Loucy (cell line): ENCODE measurements around the gene SRRM1.

Experiments used
- CTCF ChIP-seq: fragments of 200-600 bp; sonication (generic); conservative IDR thresholded peaks from 2 replicates; pipeline ENCODE4 v1.5.1; 2014; ENCODE audit warnings: mild to moderate bottlenecking, antibody characterized with exemption, low read length
- EZH2phosphoT487 ChIP-seq: fragments of 200-600 bp; IDR thresholded peaks from 2 replicates; pipeline ENCODE4 v1.6.1; 2018; ENCODE audit warnings: antibody characterized with exemption, mild to moderate bottlenecking, moderate library complexity, borderline replicate concordance

GRCh38 chr1:24696756-24697330 lies 53.7 kb downstream of the SRRM1 start:
- TF ChIP-seq CTCF: no peak
- TF ChIP-seq EZH2phosphoT487: no peak
